Large intestine (tissue), 3 donors: ENCODE measurements around the gene DIP2B. TPM values are rescaled to one million over a fixed set of nuclear protein-coding genes. Genes with fewer than 3 reads are reported as not detected.

Experiments used
- DNase-seq, 2 donors: peaks; one replicate each; pipeline versions ENCODE4 v3.0.0 to v3.0.0-alpha.2; 2013
- H3K27ac ChIP-seq: one replicate; pipeline ENCODE4 v1.5.1; 2013; ENCODE audit warnings: low read length
- H3K27me3 ChIP-seq: 2 replicates; pipeline ENCODE4 v1.6.1; 2013; ENCODE audit warnings: low read length; ENCODE audit not compliant: control insufficient read depth, insufficient read depth
- H3K36me3 ChIP-seq: 2 replicates; pipeline ENCODE4 v1.6.1; 2013; ENCODE audit warnings: low read length; ENCODE audit not compliant: control insufficient read depth, insufficient read depth
- H3K4me1 ChIP-seq: one replicate; pipeline ENCODE4 v1.6.1; 2013; ENCODE audit warnings: low read length; ENCODE audit not compliant: control insufficient read depth, insufficient read depth
- H3K4me3 ChIP-seq: one replicate; pipeline ENCODE4 v1.5.1; 2013; ENCODE audit warnings: low read length
- H3K9me3 ChIP-seq: one replicate; pipeline ENCODE4 v1.6.1; 2013; ENCODE audit warnings: mild to moderate bottlenecking, low read depth, low read length, moderate library complexity; ENCODE audit not compliant: control insufficient read depth
- WGBS: methylation state at CpG from one replicate; pipeline ENCODE4 v1.1.5; 2013; ENCODE audit warnings: low lambda C conversion rate; ENCODE audit not compliant: insufficient coverage; 5-methylcytosine and 5-hydroxymethylcytosine counted together
- polyA plus RNA-seq: library from polyadenylated mRNA; unstranded; fragments of 120-200 nt; gene quantifications from one replicate; pipeline ENCODE4 v1.2.1, GENCODE V29; 2013

DIP2B gene
- polyA plus RNA-seq, 1 donor = 18.2 TPM

DNA sequence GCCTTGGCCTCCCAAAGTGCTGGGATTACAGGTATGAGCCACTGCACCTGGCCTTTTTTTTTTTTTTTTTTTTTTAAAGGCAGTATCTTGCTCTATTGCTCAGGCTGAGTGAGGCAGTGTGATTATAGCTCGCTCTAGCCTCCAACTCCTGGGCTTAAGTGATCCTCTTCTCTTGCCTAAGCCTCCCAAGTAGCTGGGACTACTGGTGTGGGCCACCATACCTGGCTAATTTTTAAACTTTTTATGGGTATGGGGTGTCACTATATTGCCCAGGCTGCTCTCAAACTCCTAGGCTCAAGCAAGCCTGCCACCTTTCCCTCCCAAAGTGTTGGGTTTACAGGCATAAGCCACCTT lies 58.6 kb downstream of the DIP2B start:
- Histone ChIP-seq H3K4me3 (no peak overlapping the region), H3K36me3 (no peaks in the 10 kb centered on the region), H3K27me3 (no peaks in the 10 kb centered on the region), H3K4me1 (no peaks in the 10 kb centered on the region), H3K27ac (no peak overlapping the region), H3K9me3 (no peaks in the 10 kb centered on the region)
- no peak for DNase-seq
- WGBS = no CpG with 5 or more reads among the region's 1 CpG

DNA sequence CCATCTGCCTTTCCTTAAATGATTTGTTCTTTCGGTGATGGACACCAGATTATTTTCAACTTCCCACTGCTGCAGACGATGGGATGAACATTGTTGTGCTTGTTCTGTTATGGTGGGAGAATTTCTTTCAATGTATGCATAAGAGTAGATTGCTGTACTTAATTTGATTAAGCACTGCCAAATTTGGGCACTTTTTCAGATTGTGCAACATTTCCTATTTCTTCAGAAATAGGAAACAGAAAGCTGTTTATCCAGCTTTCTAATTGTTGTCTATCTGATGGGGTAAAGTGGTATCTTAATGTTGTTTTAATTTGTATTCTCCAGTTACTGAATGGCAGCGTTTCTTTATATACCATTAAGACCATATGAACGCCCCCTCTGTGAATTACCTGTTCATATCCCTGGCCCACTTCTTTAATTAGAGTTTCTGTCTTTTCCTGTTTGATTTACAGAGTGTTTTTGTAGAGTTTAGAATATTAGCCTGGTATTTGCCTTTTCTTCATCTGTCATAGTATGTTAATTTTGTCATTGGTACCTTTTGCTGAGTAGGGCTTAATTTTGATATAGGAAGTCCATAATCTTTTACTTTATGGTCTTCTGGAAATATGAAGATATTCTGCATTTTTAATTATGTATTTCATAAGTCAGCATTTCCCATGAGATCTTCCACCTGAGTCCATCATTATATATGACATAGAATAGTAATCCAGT lies 59.6 kb downstream of the DIP2B start:
- Histone ChIP-seq H3K4me3 (no peak overlapping the region), H3K4me1 (no peaks in the 10 kb centered on the region), H3K9me3 (no peaks in the 10 kb centered on the region), H3K27ac (no peak overlapping the region), H3K36me3 (no peaks in the 10 kb centered on the region), H3K27me3 (no peaks in the 10 kb centered on the region)
- no CpG with 5 or more reads among the region's 4 CpGs for WGBS
- DNase-seq = no peak

DNA sequence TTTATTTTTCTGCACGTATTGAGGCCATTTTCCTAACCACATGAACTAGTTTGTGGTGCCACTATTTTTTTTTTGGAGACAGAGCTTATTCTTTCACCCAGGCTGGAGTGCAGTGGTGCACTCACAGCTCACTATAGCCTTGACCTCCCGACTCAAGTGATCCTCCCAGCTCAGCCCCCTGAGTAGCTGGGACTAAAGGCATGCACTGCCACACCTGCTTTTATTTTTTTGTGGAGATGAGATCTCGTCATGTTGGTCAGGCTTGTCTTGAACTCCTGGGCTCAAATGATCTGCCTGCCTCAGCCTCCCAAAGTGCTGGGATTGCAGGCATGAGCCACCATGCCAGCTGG lies 60.1 kb downstream of the DIP2B start:
- Histone ChIP-seq H3K27ac (no peak overlapping the region), H3K4me1 (no peaks in the 10 kb centered on the region), H3K36me3 (no peaks in the 10 kb centered on the region), H3K4me3 (no peak overlapping the region), H3K9me3 (no peaks in the 10 kb centered on the region), H3K27me3 (no peaks in the 10 kb centered on the region)
- DNase-seq = no peak
- no CpG with 5 or more reads among the region's 3 CpGs for WGBS

DNA sequence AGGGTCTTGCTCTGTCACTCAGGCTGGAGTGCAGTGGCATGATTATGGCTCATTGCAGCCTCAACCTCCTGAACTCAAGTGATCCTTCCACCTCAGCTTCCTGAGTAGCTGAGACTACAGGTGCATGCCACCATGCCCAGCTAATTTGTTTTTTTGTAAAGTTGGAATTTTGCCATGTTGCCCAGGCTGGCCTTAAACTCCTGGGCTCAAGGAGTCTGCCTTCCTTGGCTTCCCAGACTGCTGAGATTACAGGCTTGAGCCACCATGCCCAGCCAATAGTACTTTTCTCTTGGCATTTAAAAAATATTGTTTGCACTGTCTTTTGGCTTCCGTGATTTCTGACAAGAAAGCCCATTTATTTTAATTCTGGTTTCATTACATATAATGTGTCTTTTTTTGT lies 61.3 kb downstream of the DIP2B start:
- no peak for DNase-seq
- Histone ChIP-seq H3K4me3 (no peak overlapping the region), H3K27ac (no peak overlapping the region), H3K36me3 (no peaks in the 10 kb centered on the region), H3K4me1 (no peaks in the 10 kb centered on the region), H3K27me3 (no peaks in the 10 kb centered on the region), H3K9me3 (no peaks in the 10 kb centered on the region)
- WGBS = 80% methylated on average over 1 of the region's 1 CpG

DNA sequence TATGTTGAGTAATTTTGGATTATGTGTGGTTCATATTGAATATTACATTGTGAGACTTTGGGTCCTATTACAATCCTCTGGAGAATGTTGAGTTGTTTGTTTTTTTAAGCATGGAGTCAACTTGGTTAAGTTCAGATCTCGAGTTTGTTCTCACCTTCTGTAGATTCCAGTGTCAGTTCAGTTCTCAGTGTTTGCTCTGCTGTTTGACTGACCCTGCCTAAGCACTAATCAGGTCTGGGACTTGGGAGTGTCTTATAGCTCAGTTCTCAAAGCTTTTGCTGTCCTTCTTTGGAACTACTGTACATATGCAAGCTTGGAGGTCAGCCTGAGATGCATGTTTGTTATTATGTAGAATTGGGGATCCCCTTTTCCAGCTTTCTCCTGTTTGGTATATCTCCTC lies 63.1 kb downstream of the DIP2B start:
- Histone ChIP-seq H3K4me3 (no peak overlapping the region), H3K36me3 (no peaks in the 10 kb centered on the region), H3K27me3 (no peaks in the 10 kb centered on the region), H3K4me1 (no peaks in the 10 kb centered on the region), H3K27ac (no peak overlapping the region), H3K9me3 (no peaks in the 10 kb centered on the region)
- no peak for DNase-seq
- WGBS = no CpG with 5 or more reads among the region's 1 CpG

DNA sequence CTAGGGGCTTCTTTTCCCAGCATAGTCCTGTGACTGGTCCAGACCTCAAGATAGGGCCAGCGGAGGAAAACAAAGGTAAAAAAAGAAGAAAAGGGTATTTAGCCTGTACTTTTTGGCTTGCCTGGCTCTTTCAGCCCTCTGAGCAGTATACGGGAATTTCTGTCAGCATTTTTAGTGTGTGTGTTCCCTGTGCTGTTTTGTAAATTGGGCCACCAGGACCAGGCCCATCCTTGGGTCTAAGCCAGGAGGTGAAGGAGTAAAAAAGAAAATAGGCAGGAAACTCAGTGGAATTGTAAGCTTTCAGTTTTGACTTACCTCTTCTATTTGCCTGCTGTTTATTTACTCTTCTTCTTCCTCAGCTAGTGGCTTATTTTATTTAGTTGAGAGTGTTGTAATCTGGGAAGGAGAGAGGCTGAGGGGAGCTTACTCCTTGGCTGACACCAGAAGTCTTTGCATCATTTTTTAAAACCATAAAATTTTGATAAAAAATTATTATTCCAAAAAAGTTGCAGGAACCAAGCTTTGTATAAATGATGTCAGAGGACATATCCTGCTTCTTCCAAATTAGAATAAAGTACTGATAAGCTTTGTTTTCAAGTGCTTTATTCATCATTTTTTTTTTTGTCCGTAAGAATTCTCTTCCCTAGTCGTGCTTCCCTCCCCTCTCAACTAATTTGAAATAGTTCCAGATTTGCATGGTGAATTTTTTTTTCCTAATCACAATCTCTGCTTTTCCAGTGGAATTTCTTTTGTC lies 63.7 kb downstream of the DIP2B start:
- Histone ChIP-seq H3K27ac (no peak overlapping the region), H3K27me3 (no peaks in the 10 kb centered on the region), H3K36me3 (no peaks in the 10 kb centered on the region), H3K9me3 (no peaks in the 10 kb centered on the region), H3K4me1 (peaks cover 3% of the 10 kb centered on the region), H3K4me3 (no peak overlapping the region)
- no peak for DNase-seq
- 79% methylated on average over 2 of the region's 4 CpGs for WGBS

DNA sequence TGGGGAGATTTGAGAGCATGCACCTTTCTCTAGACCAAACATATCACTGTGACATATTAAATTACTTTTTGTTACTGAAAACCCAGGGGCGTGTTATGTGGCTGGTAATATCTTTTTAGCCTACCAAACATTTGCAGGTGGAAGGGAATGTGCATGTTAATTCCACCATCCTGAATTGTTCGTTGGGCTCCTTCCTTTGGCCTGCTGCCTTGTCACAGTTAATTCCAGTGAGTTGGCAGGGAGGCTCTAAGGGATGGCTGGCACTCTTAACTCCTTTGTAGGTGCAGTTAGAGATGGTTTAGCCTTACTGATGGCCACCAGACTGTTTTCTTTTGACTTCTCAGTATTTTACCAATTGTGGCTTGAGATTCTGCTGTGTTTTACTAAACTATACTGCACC lies 64.5 kb downstream of the DIP2B start:
- H3K27ac ChIP-seq = no peak overlapping the region
- H3K9me3 ChIP-seq = no peaks in the 10 kb centered on the region
- no peak for DNase-seq
- no peaks in the 10 kb centered on the region for H3K36me3 ChIP-seq
- H3K4me3 ChIP-seq = no peak overlapping the region
- no peaks in the 10 kb centered on the region for H3K27me3 ChIP-seq
- H3K4me1 ChIP-seq = peaks cover 6% of the 10 kb centered on the region
- no CpG with 5 or more reads among the region's 2 CpGs for WGBS

DNA sequence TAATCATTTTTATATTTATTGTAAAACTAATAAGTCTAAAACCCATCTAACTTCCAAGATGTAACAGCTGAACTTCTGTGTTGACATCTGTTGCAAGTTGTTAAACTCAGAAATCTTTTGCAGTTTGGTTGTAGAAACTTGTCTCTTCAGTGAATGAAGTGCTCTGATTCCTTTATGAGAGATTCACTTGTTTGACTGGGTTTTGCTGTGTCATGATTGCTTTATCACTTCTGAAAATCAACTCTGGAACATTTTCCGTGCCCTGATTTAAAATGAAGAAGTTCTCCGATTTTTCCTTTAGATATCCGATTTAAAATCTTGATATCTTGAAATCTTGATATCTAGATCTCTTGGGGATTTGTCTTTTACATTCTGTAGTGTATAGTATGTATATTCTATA lies 65.1 kb downstream of the DIP2B start:
- 92% methylated on average over 2 of the region's 3 CpGs for WGBS
- no peaks in the 10 kb centered on the region for H3K36me3 ChIP-seq
- no peak for DNase-seq
- H3K27ac ChIP-seq = no peak overlapping the region
- H3K9me3 ChIP-seq = no peaks in the 10 kb centered on the region
- peaks cover 9% of the 10 kb centered on the region for H3K4me1 ChIP-seq
- H3K4me3 ChIP-seq = no peak overlapping the region
- no peaks in the 10 kb centered on the region for H3K27me3 ChIP-seq

DNA sequence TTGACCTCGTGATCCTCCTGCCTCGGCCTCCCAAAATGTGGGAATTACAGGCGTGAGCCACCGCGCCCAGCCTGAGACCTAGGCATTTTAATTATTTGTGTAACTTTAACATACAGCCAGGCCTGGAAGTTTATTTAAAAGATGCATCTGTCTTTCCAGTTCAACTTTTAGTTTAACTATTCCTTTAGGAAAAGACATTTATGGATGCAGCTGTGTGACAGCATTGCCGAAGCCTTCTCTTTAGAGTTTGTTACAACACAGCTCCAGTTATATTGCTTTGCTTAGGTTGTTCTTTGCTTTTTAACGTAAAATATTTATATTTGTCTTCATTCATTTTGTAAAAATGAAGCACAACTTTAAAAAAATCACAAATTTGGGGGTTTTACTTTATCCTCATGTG lies 67.0 kb downstream of the DIP2B start:
- DNase-seq = no peak
- H3K27ac ChIP-seq = no peak overlapping the region
- no peak overlapping the region for H3K4me3 ChIP-seq
- H3K27me3 ChIP-seq = no peaks in the 10 kb centered on the region
- WGBS = 86% methylated on average over 1 of the region's 7 CpGs
- no peaks in the 10 kb centered on the region for H3K36me3 ChIP-seq
- H3K4me1 ChIP-seq = peaks cover 9% of the 10 kb centered on the region
- H3K9me3 ChIP-seq = no peaks in the 10 kb centered on the region

DNA sequence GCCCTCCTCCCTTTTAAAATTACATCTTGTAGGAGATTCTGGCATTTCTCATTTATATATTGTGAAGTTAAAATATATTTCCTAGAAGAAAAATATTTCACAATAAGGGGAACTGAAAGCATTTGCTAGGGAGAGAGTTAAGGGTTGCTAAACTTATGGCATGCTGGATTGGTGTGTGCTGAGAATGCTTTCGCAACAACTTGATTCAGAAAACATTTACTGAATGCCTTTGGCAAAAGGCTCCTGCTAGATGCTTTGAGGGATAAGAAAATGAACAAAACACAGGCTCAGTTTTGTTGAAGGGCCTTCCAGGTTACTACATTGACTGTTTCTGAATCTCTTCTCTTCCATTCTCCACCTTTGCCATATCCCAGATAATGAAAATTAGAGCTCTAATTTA lies 67.5 kb downstream of the DIP2B start:
- H3K27ac ChIP-seq = no peak overlapping the region
- DNase-seq = no peak
- H3K4me1 ChIP-seq = peaks cover 9% of the 10 kb centered on the region

DNA sequence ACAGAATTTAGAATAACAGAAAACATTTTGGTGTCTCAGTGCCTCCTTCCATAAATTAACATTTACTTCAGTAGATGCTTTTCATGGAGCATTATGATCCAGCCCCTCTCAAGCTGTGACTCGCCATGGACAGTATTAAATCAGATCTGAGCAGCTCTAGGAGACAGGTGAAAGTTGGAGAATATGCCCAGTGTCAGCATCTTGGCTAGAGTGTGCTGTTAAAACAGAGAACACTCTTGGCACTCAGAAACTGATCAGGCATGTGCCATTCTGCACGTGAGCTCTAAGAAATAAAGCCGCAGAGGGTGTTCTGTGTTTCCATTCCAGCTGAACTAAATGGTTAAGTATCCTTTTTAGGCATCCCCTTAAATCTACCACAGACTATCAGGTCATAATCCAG lies 68.0 kb downstream of the DIP2B start:
- no peaks in the 10 kb centered on the region for H3K9me3 ChIP-seq
- DNase-seq = no peak
- no peak overlapping the region for H3K4me3 ChIP-seq
- H3K36me3 ChIP-seq = no peaks in the 10 kb centered on the region
- H3K27ac ChIP-seq = no peak overlapping the region
- no peaks in the 10 kb centered on the region for H3K27me3 ChIP-seq
- no CpG with 5 or more reads among the region's 3 CpGs for WGBS
- H3K4me1 ChIP-seq = peaks cover 9% of the 10 kb centered on the region

More for the DNA sequence above, 67.5 kb downstream of the DIP2B start:
- Histone ChIP-seq H3K4me3 (no peak overlapping the region), H3K36me3 (no peaks in the 10 kb centered on the region), H3K27me3 (no peaks in the 10 kb centered on the region), H3K9me3 (no peaks in the 10 kb centered on the region)
- WGBS = 75% methylated on average over 1 of the region's 1 CpG
